HG03571 (cell line): ENCODE data around the gene GPC6.

Experiments
- ATAC-seq: cut with Tn5 transposase; IDR thresholded peaks from one replicate; pipeline ENCODE4 v1.9.1; 2021; ENCODE audit not compliant: unreplicated experiment

The GPC6 gene

GRCh38 chr13:94139393-94139995, 912.9 kb downstream of the GPC6 start:
- ATAC-seq, result no peak

- ATAC-seq, result no peak
Observed at GRCh38 chr13:94140027-94140426, 913.4 kb downstream of the GPC6 start.

- ATAC-seq, result no peak
Observed at GRCh38 chr13:94140511-94140910, 913.9 kb downstream of the GPC6 start.

- no peak for ATAC-seq
Observed at GRCh38 chr13:94143624-94144350, 917.2 kb downstream of the GPC6 start.

GRCh38 chr13:94145966-94146365, 919.4 kb downstream of the GPC6 start:
- ATAC-seq, result no peak

- no peak for ATAC-seq
Observed at GRCh38 chr13:94153586-94153985, 927.0 kb downstream of the GPC6 start.

- no peak for ATAC-seq
Observed at GRCh38 chr13:94154367-94154766, 927.8 kb downstream of the GPC6 start.

GRCh38 chr13:94157705-94158218, 931.2 kb downstream of the GPC6 start:
- ATAC-seq, result no peak

GRCh38 chr13:94160875-94161274, 934.3 kb downstream of the GPC6 start:
- ATAC-seq, result no peak

GRCh38 chr13:94162289-94162688, 935.7 kb downstream of the GPC6 start:
- ATAC-seq, result no peak

GRCh38 chr13:94163535-94163934, 936.9 kb downstream of the GPC6 start:
- no peak for ATAC-seq

GRCh38 chr13:94168783-94169453, 942.3 kb downstream of the GPC6 start:
- no peak for ATAC-seq

- no peak for ATAC-seq
Observed at GRCh38 chr13:94169454-94170144, 943.0 kb downstream of the GPC6 start.

- ATAC-seq, result no peak
Observed at GRCh38 chr13:94170145-94170571, 943.6 kb downstream of the GPC6 start.

- ATAC-seq, result no peak
Observed at GRCh38 chr13:94172416-94172815, 945.8 kb downstream of the GPC6 start.

- ATAC-seq, result no peak
Observed at GRCh38 chr13:94173312-94173854, 946.8 kb downstream of the GPC6 start.

- ATAC-seq, result no peak
Observed at GRCh38 chr13:94174009-94174408, 947.4 kb downstream of the GPC6 start.

- ATAC-seq, result no peak
Observed at GRCh38 chr13:94175076-94175475, 948.5 kb downstream of the GPC6 start.

- no peak for ATAC-seq
Observed at GRCh38 chr13:94176561-94176960, 950.0 kb downstream of the GPC6 start.

- no peak for ATAC-seq
Observed at GRCh38 chr13:94177041-94177440, 950.4 kb downstream of the GPC6 start.

GRCh38 chr13:94178625-94179244, 952.1 kb downstream of the GPC6 start:
- ATAC-seq, result no peak
